GM18502 (cell line): ENCODE data around the gene CHSY1.
"Not testable (repeated sequence)": the region's sequence is repeated elsewhere in the genome, so short reads cannot be mapped to it uniquely, and the experiment has no call there.

Source experiments
- ATAC-seq: cut with Tn5 transposase; IDR thresholded peaks from one replicate; pipeline ENCODE4 v1.9.1; 2021; ENCODE audit warnings: mild to moderate bottlenecking; ENCODE audit not compliant: unreplicated experiment, poor library complexity

CHSY1 gene

GRCh38 chr15:101126618-101127505 lies 125.0 kb downstream of the CHSY1 start:
- peak; percentile 60 for ATAC-seq

GRCh38 chr15:101125881-101126428 lies 125.9 kb downstream of the CHSY1 start:
- not testable (repeated sequence) for ATAC-seq
